BJ (cell line): Measurements from ENCODE around the gene PARPBP. TPM values are rescaled to one million over a fixed set of nuclear protein-coding genes. Genes with fewer than 3 reads are reported as not detected.
"Not testable (repeated sequence)": the region's sequence is repeated elsewhere in the genome, so short reads cannot be mapped to it uniquely, and the experiment has no call there.

Experiments used
- CTCF ChIA-PET: fragments of 350-600 bp; formaldehyde crosslinking; extraction: SDS; loops from one replicate; lab custom pipeline; 2021; ENCODE audit warnings: antibody characterized with exemption, inconsistent platforms; lab: Yijun Ruan, JAX
- POLR2A ChIA-PET: fragments of 300-600 bp; sonication (Branson Sonifier 250); formaldehyde crosslinking; extraction: SDS; loops from one replicate; lab custom pipeline; 2021; ENCODE audit warnings: antibody characterized with exemption; lab: Charles Lee
- DNase-seq: peaks from one replicate; pipeline ENCODE4 v3.0.0-alpha.2; 2011; ENCODE audit warnings: low read depth
- H3K27me3 ChIP-seq: 2 replicates; pipeline ENCODE4 v1.6.0; 2011; ENCODE audit warnings: low read length; ENCODE audit not compliant: control insufficient read depth, insufficient read depth
- H3K36me3 ChIP-seq: 2 replicates; pipeline ENCODE4 v1.5.1; 2011; ENCODE audit warnings: low read length; ENCODE audit not compliant: control insufficient read depth, insufficient read depth
- H3K4me3 ChIP-seq: 2 replicates; pipeline ENCODE4 v1.5.1; 2011; ENCODE audit warnings: low read depth, mild to moderate bottlenecking, control low read depth, low read length
- CTCF ChIP-seq: IDR thresholded peaks from 2 replicates; pipeline ENCODE4 v1.5.1; 2011; ENCODE audit warnings: low read depth, mild to moderate bottlenecking, control low read depth, inconsistent platforms, low read length, moderate library complexity; ENCODE audit not compliant: insufficient read depth
- polyA plus RNA-seq: library from polyadenylated mRNA; depleted of rRNA; stranded (reverse); fragments of >200 nt; gene quantifications from 2 replicates; pipeline ENCODE4 v1.2.3, GENCODE V29; 2011; rRNA removed
- small RNA-seq: library from RNA; depleted of rRNA; stranded (forward); fragments of <200 nt; gene quantifications from one replicate; pipeline ENCODE3, GENCODE V24; 2012; ENCODE audit warnings: low replicate concordance, low read depth; ENCODE audit not compliant: insufficient read length

PARPBP gene
- polyA plus RNA-seq, 1 experiment: 3.9 TPM

- DNase-seq: peak; percentile 53
- H3K27me3 ChIP-seq: 0 out of 2 replicates have a peak, but pooled peaks cover 2% of the 10 kb centered on the region
- POLR2A ChIA-PET: interaction anchor here (0.7 kb wide), 1 partner anchor 262 kb away, joined by 3 read pairs; no protein-coding TSS in a partner anchor
- no peak for TF ChIP-seq CTCF
- no peaks in the 10 kb centered on the region for H3K36me3 ChIP-seq
- H3K4me3 ChIP-seq: no peak overlapping the region
- CTCF ChIA-PET: no interaction called here
Observed at GRCh38 chr12:102232446-102232845, 112.5 kb downstream of the PARPBP start.

- DNase-seq: no peak
- ChIA-PET CTCF (interaction anchor here (1.2 kb wide), 1 partner anchor 65 kb away, joined by 3 read pairs; no protein-coding TSS in a partner anchor), POLR2A (no interaction called here)
- Histone ChIP-seq H3K4me3 (no peak overlapping the region), H3K36me3 (no peaks in the 10 kb centered on the region), H3K27me3 (no peaks in the 10 kb centered on the region)
- TF ChIP-seq CTCF: no peak
Observed at GRCh38 chr12:102234599-102234998, 114.6 kb downstream of the PARPBP start.

GRCh38 chr12:102240859-102241258 is 120.9 kb downstream of the PARPBP start:
- H3K27me3 ChIP-seq, H3K4me3 ChIP-seq, POLR2A ChIA-PET, DNase-seq, H3K36me3 ChIP-seq: not testable (repeated sequence)
- CTCF ChIA-PET: interaction anchor here (1.3 kb wide), 1 partner anchor 10 kb away, joined by 4 read pairs; no protein-coding TSS in a partner anchor

Small RNA genes within 50 kb of the gene (small RNA-seq; reads per million reads assigned to genes)
- gene RN7SL793P: not detected

Other genes with a start within 250 kb of the PARPBP start
- 99.4 and 168 TPM in 2 replicates for gene DRAM1, start 242.6 kb upstream of the PARPBP start, polyA plus RNA-seq
- gene WASHC3, start 58.2 kb upstream of the PARPBP start, polyA plus RNA-seq: 34.5 and 66.9 TPM in 2 replicates
- gene NUP37, start 69 bp upstream of the PARPBP start, polyA plus RNA-seq: 22.6 and 46.2 TPM in 2 replicates
- not detected in 2 replicates for gene PMCH, start 77.7 kb downstream of the PARPBP start, polyA plus RNA-seq